NCI-H146 (cell line): ENCODE results near the gene DLGAP3.

ENCODE experiments used
- DNase-seq: peaks from one replicate; lab custom pipeline; 2025; lab: John Stamatoyannopoulos, UW

DLGAP3 gene

DNA sequence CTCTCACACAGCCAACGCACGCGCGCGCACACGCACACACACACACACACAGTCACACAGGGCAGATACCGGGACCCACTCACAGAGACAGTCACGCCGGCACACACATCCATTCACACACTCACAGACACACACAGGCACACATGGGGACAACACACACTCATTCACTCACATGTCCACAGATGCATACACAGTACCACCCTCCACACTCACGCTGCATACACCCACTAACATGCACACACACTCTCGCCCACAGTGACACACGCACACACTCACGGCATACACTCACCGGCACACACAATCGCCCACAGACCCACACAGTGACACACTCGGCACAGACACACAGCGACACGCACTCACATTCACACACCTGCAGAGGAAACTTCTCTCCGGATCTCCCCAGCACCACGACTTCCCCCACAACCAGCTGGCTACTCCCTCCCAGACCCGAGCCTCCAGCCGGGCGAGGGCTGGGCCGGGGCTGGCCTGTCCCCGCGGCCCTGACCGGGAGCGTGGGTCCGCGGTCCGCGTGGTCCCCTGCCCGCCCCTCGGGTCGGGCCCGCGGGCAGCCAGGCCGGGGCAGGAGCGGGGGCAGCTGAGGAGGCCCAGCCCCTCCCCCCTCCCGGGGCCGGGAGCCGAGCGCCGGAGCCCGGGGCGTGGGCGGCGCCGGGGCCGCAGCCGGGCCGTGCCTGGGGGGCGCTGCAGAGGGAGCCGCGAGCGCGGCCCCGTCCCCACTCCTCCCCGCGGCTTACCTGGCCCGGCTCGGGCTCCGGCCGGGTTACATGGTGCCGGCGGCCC, 552 bp downstream of the DLGAP3 start:
- peak; percentile 38 for DNase-seq

GRCh38 chr1:34928066-34928696, 1.3 kb downstream of the DLGAP3 start:
- DNase-seq, result no peak

- DNase-seq, result no peak
These were observed 2.1 kb downstream of the DLGAP3 start for GRCh38 chr1:34927316-34927715.

DNA sequence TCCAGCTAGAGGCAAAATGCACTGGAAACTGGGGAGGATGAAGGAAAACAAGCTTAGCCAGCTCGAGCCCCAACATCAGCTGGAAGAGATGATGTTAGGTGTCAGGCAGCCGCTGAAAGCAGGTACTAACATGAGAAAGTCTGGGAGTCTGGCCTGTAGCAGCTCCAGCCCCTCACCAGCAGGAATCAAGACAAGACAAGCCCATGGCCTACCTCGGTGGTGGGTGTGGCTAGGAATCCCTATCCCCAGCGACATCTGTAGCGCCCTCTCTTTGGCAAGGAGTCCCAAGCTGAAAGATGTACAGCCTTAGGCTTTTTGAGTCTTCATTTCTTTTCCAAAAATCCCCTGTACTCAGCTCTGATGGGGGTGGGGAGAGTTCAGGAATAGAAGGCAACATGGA, 2.6 kb downstream of the DLGAP3 start:
- no peak for DNase-seq

GRCh38 chr1:34926156-34926555, 3.3 kb downstream of the DLGAP3 start:
- DNase-seq, result no peak

GRCh38 chr1:34925730-34926129, 3.7 kb downstream of the DLGAP3 start:
- no peak for DNase-seq

- no peak for DNase-seq
These were observed 4.5 kb downstream of the DLGAP3 start for GRCh38 chr1:34924759-34925555.

GRCh38 chr1:34923490-34923889, 6.0 kb downstream of the DLGAP3 start:
- no peak for DNase-seq

- peak; percentile 50 for DNase-seq
These were observed 10.4 kb downstream of the DLGAP3 start for GRCh38 chr1:34918977-34919561.

DNA sequence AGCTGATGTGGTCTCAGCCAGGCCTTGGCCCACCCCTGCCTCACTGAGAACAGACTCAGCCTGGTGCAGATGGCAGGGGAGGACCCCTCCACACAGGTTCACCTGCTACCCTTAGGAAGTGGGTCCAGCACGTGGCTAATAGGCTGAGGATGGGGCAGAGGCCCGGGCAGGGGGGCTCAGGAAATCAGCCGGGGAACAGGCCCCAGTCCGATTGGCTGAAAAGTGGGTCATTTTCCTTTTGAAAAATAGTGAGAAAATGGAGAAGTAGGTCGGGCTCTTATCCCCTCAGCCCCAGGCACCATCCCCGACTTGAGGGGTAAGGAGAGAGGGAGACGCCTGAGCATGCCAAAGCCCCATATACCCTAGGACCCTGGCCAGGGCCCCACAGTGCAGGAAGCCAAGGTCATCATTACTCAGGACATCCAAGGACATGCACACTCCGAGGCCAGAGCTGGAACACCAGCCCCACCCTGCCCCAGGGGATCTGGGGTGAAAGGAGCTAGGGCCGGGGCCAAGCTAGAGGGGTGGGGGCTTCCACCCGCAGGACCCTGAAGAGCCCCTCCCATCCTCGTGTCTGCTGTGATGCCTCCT, 11.0 kb downstream of the DLGAP3 start:
- no peak for DNase-seq

DNA sequence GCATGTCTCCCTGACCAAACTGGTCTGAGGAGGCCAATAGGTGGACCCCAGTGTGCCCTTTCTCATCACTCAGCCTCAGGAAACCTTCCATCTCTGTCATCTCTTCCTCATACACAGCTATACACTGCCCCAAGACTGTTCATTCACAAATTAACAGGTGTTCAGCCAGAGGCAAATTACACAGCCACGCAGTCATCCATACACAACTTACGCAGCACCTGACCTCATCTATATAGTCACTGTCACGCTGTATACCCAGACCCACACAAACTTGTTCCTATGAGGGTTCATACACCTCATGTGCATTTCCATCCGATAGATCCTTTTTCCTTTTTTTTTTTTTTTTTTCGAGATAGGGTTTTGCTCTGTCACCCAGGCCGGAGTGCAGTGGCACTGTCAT, 12.4 kb downstream of the DLGAP3 start:
- no peak for DNase-seq

GRCh38 chr1:34916104-34916503, 13.3 kb downstream of the DLGAP3 start:
- no peak for DNase-seq

- no peak for DNase-seq
These were observed 13.9 kb downstream of the DLGAP3 start for GRCh38 chr1:34915521-34915920.

DNA sequence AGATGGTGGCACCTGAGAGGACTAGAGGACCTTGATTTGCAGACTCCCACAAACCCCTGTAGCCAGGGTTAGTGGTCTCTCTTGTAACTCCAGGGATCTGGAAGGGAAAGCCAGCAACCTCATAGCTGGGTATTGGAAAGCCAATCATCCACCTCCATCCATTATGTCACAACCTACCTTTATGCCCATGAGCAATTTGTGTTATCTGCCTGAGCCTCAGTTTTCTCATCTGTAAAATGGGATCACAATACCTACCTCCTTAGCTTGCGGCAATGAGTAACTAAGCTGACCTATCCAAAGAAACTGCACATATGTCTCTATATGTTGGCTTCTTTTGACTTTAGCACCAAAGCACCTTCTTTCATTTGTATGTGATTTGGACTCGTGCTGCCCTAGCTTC, 14.5 kb downstream of the DLGAP3 start:
- DNase-seq, result no peak

- no peak for DNase-seq
These were observed 18.0 kb downstream of the DLGAP3 start for GRCh38 chr1:34911465-34911864.

DNA sequence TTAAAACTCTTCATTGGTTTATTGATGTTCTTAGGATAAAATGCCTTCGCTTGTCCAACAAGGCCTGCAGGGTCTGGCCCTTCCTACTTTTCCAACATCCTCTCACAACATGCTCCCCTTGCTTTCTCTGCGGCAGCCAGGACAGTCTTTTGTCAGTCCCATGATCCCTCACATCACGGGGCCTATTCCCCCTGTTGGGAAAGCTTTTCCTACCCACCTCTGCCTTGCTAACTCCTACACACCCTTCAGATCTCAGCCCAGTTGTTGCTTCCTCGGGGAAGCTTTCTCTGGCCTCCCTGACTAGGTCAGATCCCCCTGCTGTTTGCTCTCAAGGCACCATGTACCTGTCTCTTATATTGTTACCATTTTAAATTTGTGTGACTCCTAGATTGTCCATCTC, 19.0 kb downstream of the DLGAP3 start:
- no peak for DNase-seq

GRCh38 chr1:34908369-34908768, 21.1 kb downstream of the DLGAP3 start:
- DNase-seq, result no peak

GRCh38 chr1:34907487-34908090, 21.9 kb downstream of the DLGAP3 start:
- no peak for DNase-seq

DNA sequence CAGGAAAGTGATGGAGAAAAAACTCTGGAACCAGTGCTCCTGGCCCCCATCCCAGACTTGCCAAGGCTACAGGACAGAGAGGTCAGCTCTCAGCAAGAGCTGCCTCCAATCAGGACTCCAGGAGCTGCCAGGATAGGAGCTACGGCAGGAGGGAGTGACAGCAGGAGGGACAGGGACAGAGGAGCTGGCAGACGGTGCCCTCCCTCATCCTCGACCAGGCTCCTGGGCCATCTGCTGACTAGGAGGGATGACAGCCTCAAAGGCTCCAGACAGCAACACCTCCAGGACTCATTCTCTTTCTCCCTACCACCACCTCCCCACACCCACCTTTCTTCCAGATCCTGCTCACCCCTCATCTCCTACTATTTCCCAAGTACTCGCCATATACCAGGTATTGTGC, 22.7 kb downstream of the DLGAP3 start:
- no peak for DNase-seq

DNA sequence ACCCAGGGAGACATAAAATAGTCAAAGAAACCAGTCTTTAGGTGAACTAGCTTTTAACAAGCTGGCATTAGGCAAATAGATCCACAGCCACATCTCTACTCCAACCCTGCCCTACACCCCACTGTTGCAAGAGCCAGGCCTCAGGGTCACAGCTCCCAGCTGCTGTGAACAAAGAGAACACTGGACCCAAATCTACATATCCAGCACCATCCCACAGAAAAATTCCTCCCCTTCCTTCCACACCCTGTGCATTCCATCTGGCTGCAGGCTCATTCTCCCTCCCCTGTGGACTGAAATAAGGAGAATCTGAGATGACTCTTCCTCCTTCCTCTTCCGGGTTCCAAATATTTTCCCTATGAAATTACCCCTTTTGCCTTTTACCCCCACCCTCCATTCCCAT, 23.2 kb downstream of the DLGAP3 start:
- no peak for DNase-seq

DNA sequence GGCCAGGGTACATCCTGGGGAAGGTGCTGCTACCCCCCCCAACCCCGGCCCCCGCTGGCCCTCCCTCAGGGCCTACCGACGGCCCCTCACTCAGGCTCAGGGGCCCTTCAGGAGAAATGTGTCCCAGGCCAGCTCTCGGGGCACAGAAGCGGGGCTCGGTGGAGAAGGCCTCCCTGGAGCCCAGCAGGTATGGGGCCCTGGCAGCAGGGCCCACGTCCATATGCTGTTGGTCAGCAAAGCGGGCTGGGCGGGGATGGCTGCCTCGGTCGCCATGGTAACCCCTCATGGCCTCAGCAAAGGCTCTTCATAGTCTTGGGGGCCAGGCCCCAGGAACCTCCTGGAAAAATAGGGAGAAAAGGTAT, 24.4 kb downstream of the DLGAP3 start:
- no peak for DNase-seq
